D721Med (cell line): Measurements from ENCODE around the gene ETV6.

Experiments
- DNase-seq: peaks from one replicate; pipeline ENCODE4 v3.0.0; 2011; ENCODE audit warnings: low spot score; ENCODE audit not compliant: insufficient read length
- FAIRE-seq: peaks from 2 replicates; lab custom pipeline; 2011; peaks lifted over from hg19 to GRCh38; lab: Jason Lieb, UNC
- TF ChIP-seq, protein P1 (sequence below): IDR thresholded peaks from 2 replicates; pipeline ENCODE4 v1.5.1; 2012; ENCODE audit warnings: mild to moderate bottlenecking, control low read depth; ENCODE audit not compliant: insufficient read depth; ENCODE audit errors: missing control alignments

Gene ETV6

DNA sequence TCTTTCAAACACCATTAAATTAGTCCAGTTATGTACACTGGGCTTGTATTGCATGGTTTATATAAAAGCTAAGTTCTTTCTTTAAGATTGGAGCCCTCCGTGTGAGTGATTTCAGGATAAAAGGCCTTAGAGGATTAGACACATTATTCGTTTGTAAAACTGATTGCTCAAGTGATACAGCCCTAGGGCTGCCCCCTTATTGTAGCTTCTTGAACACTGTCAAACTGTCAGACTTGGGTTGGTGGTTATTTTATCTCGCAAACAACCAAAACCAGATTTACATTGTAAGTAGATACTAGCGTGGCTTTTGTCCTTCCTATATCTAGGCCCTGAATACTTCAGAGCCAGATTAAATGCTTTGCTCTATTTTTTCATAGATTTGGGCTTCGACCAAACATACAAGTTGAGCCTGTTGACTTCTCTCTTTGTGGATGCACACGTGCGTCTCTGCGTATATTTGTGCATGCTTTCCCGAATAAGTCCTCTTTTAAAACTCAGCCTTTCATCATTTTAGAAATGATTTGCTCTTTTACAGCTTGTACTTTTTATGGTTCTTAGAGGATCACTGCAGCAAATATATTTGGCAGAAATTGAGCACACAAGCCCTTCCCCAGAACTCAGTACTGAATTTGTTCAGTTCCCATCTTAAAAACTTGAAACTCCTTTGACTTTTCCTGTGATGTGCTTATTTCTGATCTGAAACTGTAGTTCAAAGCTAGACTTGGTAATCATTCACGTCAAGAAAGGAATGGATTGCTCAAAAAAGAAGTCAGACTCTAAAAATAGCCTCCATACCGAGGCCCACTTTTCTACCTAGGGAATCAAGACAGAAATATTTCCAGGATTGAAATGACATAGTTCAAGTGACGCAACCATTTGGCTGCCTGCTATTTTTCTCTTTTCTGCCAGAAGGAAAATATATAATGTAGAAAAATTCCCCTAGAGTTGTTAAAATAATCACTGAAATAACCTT lies 129.5 kb downstream of the ETV6 start:
- TF ChIP-seq, protein P1, sequence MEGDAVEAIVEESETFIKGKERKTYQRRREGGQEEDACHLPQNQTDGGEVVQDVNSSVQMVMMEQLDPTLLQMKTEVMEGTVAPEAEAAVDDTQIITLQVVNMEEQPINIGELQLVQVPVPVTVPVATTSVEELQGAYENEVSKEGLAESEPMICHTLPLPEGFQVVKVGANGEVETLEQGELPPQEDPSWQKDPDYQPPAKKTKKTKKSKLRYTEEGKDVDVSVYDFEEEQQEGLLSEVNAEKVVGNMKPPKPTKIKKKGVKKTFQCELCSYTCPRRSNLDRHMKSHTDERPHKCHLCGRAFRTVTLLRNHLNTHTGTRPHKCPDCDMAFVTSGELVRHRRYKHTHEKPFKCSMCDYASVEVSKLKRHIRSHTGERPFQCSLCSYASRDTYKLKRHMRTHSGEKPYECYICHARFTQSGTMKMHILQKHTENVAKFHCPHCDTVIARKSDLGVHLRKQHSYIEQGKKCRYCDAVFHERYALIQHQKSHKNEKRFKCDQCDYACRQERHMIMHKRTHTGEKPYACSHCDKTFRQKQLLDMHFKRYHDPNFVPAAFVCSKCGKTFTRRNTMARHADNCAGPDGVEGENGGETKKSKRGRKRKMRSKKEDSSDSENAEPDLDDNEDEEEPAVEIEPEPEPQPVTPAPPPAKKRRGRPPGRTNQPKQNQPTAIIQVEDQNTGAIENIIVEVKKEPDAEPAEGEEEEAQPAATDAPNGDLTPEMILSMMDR, result no peak
- no peak for DNase-seq
- FAIRE-seq, result no peak

DNA sequence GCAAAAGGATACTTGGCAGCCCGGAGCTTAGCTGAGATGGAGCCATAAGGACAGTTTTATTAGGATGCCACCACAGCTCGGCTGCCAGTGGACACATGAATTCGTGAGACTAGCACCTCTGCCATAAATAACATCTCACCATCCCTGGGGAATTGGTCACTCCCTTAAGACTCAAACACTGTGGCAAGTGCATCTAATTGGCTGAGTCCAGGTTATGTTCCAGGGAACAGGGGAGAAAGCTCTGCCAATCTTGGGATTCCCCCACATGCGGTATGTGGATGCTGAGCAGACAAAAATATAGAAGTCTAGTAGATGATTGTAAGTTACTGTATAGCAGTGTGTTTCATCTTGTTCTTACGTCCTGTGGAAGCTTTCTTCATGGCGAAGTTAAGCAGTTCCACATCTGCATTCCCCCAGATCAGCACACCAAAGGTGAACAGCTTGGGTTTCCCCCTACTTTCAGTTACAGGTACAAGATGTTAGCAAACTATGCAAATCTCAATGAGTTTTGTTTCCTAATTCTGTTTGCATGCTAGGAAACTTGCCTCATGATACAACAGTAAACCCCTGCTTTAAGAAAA lies 131.1 kb downstream of the ETV6 start:
- FAIRE-seq (no peak), DNase-seq (no peak)
- TF ChIP-seq, protein P1, result no peak

- FAIRE-seq, result no peak
- TF ChIP-seq, protein P1, result no peak
- no peak for DNase-seq
Observed at GRCh38 chr12:11782914-11783420, 133.5 kb downstream of the ETV6 start.

GRCh38 chr12:11785712-11786111 lies 136.2 kb downstream of the ETV6 start:
- DNase-seq (no peak), FAIRE-seq (no peak)
- TF ChIP-seq, protein P1, result no peak

GRCh38 chr12:11786638-11787365 lies 137.3 kb downstream of the ETV6 start:
- no peak for DNase-seq
- TF ChIP-seq, protein P1, result no peak
- no peak for FAIRE-seq

GRCh38 chr12:11787437-11787836 lies 138.0 kb downstream of the ETV6 start:
- FAIRE-seq (no peak), DNase-seq (no peak)
- TF ChIP-seq, protein P1, result no peak
